EH (cell line): ENCODE measurements around the gene SGO2.

ENCODE experiments used
- DNase-seq: peaks from one replicate; pipeline ENCODE4 v3.0.0-alpha.2; 2015; ENCODE audit warnings: low read depth

Gene SGO2

DNA sequence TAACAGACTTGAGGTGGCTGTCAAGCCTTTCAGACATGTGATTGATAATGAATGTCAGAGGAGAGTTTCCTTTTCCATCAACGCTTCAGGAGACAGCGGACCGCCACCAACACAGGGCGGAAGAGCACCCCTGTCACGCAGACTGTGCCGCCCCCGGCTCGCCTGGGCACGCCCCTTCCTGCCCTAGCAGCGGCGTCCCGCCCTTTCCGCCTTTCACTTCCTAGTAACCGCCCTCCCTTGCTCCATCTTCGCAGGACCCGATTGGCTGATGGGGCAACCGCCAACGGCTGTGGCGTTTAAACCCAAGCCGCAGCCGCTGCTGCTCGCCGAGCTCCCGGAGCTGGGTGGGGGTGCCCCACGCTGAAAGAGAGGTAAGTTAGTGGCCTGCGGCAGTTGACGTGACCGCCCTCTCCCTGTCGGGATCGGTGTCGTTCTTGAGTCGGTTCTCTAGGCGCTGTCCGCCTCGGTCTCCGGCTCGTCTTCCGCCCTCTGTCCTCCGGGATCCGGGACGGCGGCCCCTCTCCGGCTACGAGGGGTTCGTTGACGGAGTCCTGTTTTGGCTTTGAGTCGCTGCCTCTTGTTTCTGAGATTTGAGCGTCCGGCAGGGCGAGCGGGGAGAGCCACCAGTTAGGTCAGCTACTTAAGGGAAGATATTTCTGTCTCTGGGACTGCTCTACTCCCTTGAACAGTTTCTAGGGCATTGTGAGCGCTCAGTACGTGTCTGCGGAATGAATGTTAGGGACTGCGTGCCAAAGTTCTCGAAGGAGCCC lies at the start of gene SGO2:
Gene SGO2, plus strand, starts transcription at position 326 of the 770 bp plus-strand sequence. CDS start 6,769 bp downstream, outside the sequence.
- peak; percentile 96 for DNase-seq

- no peak for DNase-seq
Observed at GRCh38 chr2:200476836-200477235, 49.2 kb upstream of the SGO2 start.

- no peak for DNase-seq
Observed at GRCh38 chr2:200477667-200478131, 48.3 kb upstream of the SGO2 start.

DNA sequence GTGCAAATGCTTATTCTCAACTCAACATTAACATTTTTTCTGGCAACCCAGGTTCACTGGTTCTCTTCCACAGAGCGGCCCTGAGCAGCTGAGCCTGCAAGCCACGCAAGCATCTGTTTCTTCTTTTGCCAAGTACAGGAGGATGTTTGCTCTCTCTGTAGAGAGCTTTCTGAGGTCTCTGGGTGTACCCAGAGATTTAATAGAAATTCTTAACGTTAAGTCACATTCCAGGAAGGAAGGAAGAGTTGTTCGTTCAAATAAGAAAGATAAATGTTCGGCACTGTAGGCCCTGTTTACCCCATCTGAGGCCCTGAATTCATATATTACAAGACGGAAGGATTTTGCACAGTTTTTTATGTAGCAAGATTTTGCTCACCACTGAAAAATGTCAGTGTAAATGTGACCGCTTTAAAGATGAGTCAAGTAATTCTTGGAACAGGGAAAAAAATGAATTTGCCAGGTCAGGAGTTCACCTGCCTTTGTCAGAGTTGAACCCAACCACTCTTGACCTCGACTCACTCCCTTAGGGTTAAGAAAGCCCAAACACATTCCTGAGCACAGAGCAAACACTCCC lies 46.2 kb upstream of the SGO2 start:
- DNase-seq, result peak; percentile 83

DNA sequence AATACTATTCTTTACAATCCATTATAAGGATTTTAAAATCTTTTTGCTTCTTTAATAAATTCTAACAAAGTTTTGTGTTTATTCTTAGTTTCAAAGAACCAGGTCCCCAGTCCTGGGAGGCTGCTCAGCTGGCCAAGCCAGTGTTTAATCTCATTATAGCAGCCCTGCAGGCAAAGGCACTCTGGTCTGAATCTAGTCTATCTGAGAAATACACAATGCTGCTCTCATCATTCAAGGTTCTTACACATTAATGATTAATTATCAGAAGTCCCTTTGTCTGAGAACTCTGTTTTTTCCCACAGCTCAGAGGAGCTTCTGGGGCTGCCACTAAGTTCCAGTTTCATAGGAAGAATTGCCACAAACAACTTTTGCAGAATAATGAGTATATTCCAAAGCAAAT lies 43.8 kb upstream of the SGO2 start:
- no peak for DNase-seq

- peak; percentile 8 for DNase-seq
Observed at GRCh38 chr2:200483729-200484198, 42.2 kb upstream of the SGO2 start.

GRCh38 chr2:200484934-200485333 lies 41.1 kb upstream of the SGO2 start:
- peak; percentile 32 for DNase-seq

- peak; percentile 35 for DNase-seq
Observed at GRCh38 chr2:200486529-200486928, 39.5 kb upstream of the SGO2 start.

DNA sequence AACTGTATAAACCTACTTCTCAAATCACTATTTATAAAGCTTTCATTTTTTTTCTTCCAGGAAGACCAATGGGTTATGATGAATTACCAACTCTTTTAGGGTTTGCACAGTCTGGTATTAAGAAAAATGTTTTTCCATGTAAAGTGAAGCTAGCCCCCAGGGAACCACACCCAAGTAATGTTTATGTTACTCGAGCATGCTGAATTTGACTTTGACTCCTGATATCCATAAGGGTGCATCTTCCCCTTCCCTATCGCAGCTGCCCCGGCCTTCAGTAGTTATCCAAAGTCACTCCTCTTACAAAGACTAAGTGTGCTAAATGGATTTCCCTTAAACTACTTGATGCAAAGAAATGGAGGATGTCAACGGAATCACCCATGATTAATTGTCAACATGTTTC lies 37.8 kb upstream of the SGO2 start:
- no peak for DNase-seq

GRCh38 chr2:200490001-200490400 lies 36.0 kb upstream of the SGO2 start:
- DNase-seq, result no peak

GRCh38 chr2:200492656-200493055 lies 33.4 kb upstream of the SGO2 start:
- peak; percentile 46 for DNase-seq

DNA sequence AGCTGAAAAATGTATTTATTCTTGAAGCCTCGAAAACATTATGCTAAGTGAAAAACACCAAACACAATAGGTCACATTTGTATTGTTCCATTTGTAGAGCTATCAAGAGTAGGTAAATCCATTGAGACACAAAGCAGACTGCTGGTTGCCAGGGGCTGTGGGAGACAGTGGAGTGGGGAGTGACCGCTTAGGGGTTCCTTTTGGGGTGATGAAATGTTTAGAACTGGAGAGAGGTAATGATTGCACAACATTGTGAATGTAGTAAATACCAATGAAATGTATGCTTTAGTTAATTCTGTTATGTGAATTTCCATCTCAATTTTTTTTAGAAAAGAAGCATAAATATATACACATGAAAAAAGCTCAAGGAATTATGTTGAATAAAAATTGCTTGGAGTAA lies 32.0 kb upstream of the SGO2 start:
- no peak for DNase-seq

DNA sequence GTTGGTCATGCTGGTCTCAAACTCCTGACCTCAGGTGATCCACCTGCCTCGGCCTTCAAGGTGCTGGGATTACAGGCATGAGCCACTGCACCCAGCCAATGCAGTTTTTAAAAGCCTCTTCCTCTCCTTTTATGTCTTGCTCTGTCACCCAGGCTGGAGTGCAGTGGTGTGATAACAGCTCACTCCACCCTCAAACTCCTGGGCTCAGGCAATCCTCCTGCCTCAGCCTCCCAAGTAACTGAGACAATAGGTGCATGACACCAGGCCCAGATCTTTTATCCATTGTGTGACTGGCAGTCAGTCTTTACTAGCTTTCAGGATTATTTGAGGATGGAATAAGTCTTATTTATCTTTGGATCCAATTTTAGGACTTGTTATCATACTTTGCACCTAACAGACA lies 29.3 kb upstream of the SGO2 start:
- DNase-seq, result no peak

DNA sequence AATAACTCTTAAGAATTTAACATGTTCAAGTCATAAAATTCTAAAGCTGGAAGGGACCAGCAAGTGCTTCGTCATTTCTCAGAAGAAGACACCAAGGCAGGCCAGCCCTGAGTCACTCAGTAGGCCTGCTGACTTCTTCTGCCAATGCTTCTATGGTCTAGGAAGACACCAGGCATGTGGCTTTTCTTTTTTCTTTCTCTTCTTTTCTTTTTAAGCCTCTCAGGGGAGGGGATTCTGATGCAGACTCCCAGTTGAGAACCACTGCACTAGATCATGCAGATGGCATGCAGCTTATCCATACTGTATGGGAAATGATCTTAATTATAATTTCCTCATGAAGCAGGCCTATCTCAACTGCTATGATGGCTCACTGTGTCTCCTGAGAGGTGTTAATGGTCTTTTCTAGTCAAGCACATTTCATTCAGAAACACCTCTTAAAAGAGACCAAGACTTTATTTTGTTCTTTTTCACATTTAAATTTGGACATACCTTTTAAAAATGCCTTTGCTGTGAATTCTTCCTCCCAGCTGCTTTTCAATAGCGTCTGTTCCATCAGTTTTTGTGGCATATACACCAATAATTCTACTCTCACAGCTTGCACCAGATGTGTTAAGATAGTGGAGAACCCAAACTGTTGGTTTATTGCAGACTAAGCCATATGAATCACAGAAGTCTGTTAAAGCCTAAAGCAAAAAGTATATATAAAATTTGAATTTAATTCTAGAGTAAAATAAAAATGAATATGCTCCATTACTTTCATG lies 27.4 kb upstream of the SGO2 start:
- DNase-seq, result no peak

DNA sequence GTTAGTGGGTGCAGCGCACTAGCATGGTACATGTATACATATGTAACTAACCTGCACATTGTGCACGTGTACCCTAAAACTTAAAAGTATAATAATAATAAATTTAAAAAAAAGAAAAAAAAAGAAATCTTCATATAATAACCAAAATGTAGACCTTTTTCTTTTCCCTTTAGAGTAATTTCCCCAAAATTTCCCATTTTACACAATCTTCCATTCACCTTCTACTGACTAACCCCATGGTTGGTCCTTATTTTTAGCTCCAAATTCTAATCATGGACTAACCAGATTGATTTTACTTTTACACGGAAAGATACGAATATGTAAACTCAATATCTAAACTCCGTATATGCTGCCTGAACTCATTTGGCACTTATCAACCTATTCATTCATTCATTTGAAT lies 23.8 kb upstream of the SGO2 start:
- no peak for DNase-seq

- no peak for DNase-seq
Observed at GRCh38 chr2:200506679-200507078, 19.3 kb upstream of the SGO2 start.

DNA sequence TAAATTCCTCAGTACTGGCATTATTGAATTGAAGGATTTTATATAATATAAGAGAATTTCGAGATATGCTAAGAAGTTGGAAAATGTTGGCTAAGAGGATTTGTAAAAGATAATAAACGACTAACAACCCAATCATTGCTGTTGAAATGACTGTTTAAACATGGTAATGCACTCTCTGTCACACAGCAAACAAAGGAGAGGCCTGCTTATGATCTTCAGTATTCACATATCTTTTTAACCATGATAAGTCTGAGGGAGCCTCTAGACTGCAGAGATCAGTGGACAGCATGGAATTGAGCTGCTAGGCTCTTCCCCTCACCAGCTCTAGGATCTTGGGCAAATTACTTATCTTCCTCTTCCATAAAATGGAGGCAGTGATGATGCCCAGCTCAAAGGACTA lies 18.8 kb upstream of the SGO2 start:
- DNase-seq, result no peak

GRCh38 chr2:200509235-200509611 lies 16.8 kb upstream of the SGO2 start:
- peak; percentile 23 for DNase-seq

DNA sequence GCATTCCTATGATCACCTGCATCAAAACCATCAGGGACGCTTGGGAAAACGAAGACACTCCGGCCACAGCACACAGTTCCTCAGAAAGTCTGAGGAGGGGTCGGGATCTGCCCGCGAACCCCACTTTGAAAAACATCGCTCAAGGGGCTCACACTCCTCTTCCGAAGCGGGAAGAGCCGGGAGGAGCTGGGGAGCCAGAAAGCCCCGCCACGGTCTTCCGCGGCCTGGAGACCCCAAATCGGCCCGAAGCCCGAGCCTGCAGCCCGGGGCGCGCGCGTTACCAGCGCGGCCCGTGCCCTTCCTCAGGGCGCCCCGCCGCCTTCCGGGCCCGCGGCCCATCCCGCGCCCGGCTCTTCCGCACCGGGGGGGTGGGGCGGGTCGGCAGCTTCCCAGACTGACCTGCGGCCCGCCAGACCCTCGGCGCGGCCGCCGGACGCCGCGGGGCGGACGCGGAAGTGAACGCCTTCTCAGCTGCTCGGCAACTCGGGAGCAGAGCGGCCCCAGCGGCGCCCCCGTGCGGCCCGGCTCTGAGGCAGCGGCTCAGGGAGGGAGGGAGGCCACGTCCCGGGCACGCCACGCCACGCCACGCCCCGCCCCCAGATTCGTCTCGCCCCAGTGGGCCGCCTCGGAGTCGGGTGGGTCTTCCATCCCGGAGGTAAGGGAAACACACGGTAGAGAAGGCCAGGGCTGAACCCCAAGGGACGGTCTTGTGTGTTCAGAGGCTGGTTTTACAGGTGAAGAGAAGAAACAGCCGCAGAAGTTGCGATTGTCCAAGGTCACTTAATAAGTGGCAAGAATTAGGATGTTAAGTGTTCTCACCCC lies 16.2 kb upstream of the SGO2 start, which contains the start of gene KCTD18:
Gene KCTD18, minus strand, starts transcription at position 457 of the 822 bp plus-strand sequence. CDS start 3,052 bp downstream, outside the sequence.
- DNase-seq, result peak; percentile 86

DNA sequence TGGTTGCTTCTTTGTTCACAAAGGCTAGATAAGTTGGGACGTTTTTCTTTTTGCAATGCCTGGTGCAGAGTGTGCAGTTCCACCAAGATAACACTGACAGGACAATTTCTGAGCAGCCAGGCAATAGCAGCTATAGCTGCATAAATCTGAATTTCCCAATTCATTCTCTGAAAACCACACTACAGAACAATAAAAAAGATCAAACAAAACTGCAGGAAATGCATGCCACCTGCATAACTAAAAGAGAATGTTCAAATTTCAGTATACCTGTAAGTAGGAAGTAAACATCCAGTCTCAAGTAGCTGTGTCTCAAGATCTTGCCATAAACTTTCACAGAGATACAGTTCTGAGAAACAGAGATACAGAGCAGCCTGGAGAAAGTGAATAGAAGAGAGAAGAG lies 10.9 kb upstream of the SGO2 start:
- no peak for DNase-seq

DNA sequence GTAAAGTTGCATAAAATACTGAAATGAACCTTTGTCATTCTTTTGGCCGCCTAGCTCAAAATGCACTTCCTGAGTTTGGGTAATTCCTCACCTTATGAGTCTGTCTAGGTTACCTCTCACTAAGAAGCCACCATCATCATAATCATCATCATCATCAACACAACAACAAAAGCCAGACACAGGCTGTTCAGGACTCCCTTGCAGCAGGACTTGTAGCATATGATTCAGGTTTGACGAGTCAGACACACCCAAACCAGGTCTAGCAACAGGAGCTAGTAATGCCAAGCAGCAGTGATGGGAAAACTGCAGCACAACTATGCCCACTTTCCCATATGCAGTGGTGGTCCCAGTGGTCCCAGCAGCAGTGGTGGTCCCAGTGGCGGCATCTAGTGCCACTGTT lies 2.8 kb upstream of the SGO2 start:
- DNase-seq, result no peak

DNA sequence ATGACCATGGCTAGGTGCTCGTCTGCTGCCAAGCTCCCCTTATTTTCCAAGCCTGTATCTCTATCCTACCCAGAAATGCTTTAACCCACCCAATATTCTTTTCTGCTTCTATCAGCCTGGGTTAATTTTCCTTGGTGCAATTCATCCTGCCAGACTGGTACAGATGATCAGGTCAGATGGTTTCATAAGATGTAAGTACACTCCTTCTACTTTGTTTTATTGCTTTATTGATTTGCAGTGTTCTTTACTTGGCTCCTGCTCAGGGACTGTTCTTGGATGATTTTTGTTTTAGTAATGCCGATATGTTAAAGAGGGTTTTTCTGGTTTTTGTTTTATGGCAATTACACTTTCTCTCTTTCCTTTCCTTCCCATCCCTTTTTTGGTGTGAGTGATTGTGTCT lies 2.4 kb upstream of the SGO2 start:
- no peak for DNase-seq
